Esophagus muscularis mucosa (tissue), 4 donors: Measurements from ENCODE around the gene PIK3R5. TPM values are rescaled to one million over a fixed set of nuclear protein-coding genes. Genes with fewer than 3 reads are reported as not detected.

Experiments used
- DNase-seq: peaks from one replicate; pipeline ENCODE4 v3.0.0-alpha.2; 2017; ENCODE audit errors: extremely low spot score
- H3K27ac ChIP-seq, 4 donors: fragments of 200-600 bp; sonication (generic); replicated peaks in 1 of 4; 1 replicate in 3 of 4; 2 replicates in 1 of 4; pipeline ENCODE4 v1.5.1; 2016 to 2019; ENCODE audit warnings: mild to moderate bottlenecking in 1 of 4
- H3K27me3 ChIP-seq, 4 donors: fragments of 200-600 bp; sonication (generic); one replicate each; pipeline versions ENCODE4 v1.5.1 to v1.6.0; 2016 to 2019
- H3K36me3 ChIP-seq, 4 donors: fragments of 200-600 bp; sonication (generic); one replicate each; pipeline ENCODE4 v1.5.1; 2016 to 2019
- H3K4me1 ChIP-seq, 4 donors: fragments of 200-600 bp; sonication (generic); one replicate each; pipeline ENCODE4 v1.5.1; 2016 to 2019
- H3K4me3 ChIP-seq, 4 donors: fragments of 200-600 bp; sonication (generic); 1 replicate in 2 of 4; 2 replicates in 2 of 4; pipeline ENCODE4 v1.5.1; 2016 to 2019; ENCODE audit warnings: mild to moderate bottlenecking in 4 of 4, moderate library complexity in 1 of 4
- H3K9me3 ChIP-seq, 4 donors: fragments of 200-600 bp; sonication (generic); 1 replicate in 3 of 4; 2 replicates in 1 of 4; pipeline ENCODE4 v1.5.1; 2016 to 2019
- EP300 ChIP-seq: sonication (generic); formaldehyde crosslinking; IDR thresholded peaks from one replicate; pipeline ENCODE4 v1.6.1; 2017; ENCODE audit warnings: antibody characterized with exemption
- POLR2A ChIP-seq: fragments of 450-650 bp; IDR thresholded peaks from one replicate; pipeline ENCODE4 v1.6.1; 2017; ENCODE audit warnings: antibody characterized with exemption, moderate library complexity, mild to moderate bottlenecking, low read depth
- POLR2AphosphoS5 ChIP-seq, 2 donors: sonication (generic); formaldehyde crosslinking; IDR thresholded peaks; one replicate each; pipeline ENCODE4 v1.6.1; 2017; ENCODE audit warnings: antibody characterized with exemption in 2 of 2
- WGBS: methylation state at CpG from one replicate; pipeline ENCODE4 v1.1.5; 2018; 5-methylcytosine and 5-hydroxymethylcytosine counted together
- intact Hi-C: fragments of 100-400 bp; cut with DNase I; formaldehyde crosslinking; loops from one replicate; pipeline ENCODE4 v1.15.1; 2023
- total RNA-seq, 4 donors: library from RNA; depleted of rRNA; stranded (reverse); fragments of >200 nt; gene quantifications; one replicate each; pipeline versions ENCODE4 v1.1.0 to v1.2.1, GENCODE V29; 2016
- TF ChIP-seq, protein P1 (sequence below), 3 experiments: fragments of 200-600 bp in 2 of 3; fragments of 450-650 bp in 1 of 3; sonication (generic) in 2 of 3; IDR thresholded peaks; one replicate each; pipeline ENCODE4 v1.5.1; 2017 to 2019; ENCODE audit warnings: antibody characterized with exemption in 3 of 3, mild to moderate bottlenecking in 2 of 3, moderate library complexity in 1 of 3

The PIK3R5 gene
- total RNA-seq, 4 donors from 2014 or later = 7.0 to 16.2 (median 9.6) TPM

DNA sequence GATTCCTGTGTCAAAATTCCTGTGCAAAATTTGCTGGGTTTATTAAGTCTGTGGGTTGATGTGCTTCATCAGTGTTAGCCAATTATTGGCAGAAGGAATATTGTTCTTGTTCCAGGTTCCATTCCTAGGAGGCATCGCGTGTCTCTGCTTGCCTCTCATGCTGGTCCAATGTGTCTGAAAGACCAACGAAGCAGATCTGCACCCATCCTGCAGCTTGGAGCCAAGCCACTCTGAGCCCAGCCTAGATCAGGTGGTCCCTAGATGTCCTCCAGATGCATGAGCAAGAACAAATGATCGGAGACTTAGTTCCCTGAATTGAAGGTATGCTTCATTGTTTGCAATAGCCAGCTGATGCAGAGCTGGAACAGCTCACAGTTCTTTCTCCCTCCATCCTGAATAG lies 87.5 kb downstream of the PIK3R5 start:
- H3K36me3 ChIP-seq = no peaks in the 10 kb centered on the region
- peaks cover 0 to 6% (median 2%) of the 10 kb centered on the region in 4 donors for H3K4me1 ChIP-seq
- intact Hi-C loops = no loop called here
- TF ChIP-seq POLR2AphosphoS5 (IDR thresholded peaks at IDR 0.05) (no peak), EP300 (no peak), POLR2A (no peak)
- TF ChIP-seq, protein P1, sequence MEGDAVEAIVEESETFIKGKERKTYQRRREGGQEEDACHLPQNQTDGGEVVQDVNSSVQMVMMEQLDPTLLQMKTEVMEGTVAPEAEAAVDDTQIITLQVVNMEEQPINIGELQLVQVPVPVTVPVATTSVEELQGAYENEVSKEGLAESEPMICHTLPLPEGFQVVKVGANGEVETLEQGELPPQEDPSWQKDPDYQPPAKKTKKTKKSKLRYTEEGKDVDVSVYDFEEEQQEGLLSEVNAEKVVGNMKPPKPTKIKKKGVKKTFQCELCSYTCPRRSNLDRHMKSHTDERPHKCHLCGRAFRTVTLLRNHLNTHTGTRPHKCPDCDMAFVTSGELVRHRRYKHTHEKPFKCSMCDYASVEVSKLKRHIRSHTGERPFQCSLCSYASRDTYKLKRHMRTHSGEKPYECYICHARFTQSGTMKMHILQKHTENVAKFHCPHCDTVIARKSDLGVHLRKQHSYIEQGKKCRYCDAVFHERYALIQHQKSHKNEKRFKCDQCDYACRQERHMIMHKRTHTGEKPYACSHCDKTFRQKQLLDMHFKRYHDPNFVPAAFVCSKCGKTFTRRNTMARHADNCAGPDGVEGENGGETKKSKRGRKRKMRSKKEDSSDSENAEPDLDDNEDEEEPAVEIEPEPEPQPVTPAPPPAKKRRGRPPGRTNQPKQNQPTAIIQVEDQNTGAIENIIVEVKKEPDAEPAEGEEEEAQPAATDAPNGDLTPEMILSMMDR (IDR thresholded peaks at IDR 0.05) = no peak
- no peak overlapping the region for H3K27ac ChIP-seq
- H3K9me3 ChIP-seq = no peaks in the 10 kb centered on the region
- DNase-seq = no peak
- H3K4me3 ChIP-seq = no peak overlapping the region
- WGBS = 78% methylated on average over 4 of the region's 4 CpGs
- peaks cover 0 to 29% (median 0%) of the 10 kb centered on the region in 4 donors for H3K27me3 ChIP-seq

DNA sequence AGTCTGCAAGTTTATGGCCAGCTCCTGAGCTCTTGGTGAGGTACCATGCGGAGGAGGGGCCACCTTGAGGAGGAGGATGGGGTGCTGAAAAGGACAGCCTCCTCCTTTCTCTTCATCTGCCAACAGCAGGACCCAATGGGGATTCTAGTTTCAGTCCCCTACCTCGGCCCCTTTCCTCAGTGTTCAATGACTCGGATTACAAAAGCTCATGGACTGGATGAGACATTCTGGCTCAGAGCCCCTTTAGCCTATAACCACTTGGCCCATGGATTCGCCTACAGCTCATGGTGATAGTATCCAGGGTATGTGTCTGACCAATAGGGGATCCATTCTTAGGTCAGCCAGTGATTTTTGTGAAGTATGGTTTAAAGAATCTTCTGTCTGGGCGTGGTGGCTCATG lies 89.5 kb downstream of the PIK3R5 start:
- no peak overlapping the region for H3K4me3 ChIP-seq
- 74% methylated on average over 5 of the region's 5 CpGs for WGBS
- H3K9me3 ChIP-seq = no peaks in the 10 kb centered on the region
- intact Hi-C loops = no loop called here
- no peak overlapping the region for H3K27ac ChIP-seq
- no peak for DNase-seq
- H3K4me1 ChIP-seq = peaks cover 0 to 8% (median 2%) of the 10 kb centered on the region in 4 donors
- TF ChIP-seq POLR2A (no peak), POLR2AphosphoS5 (IDR thresholded peaks at IDR 0.05) (no peak), EP300 (no peak)
- TF ChIP-seq, protein P1 (IDR thresholded peaks at IDR 0.05) = no peak
- no peaks in the 10 kb centered on the region for H3K36me3 ChIP-seq
- peaks cover 0 to 33% (median 0%) of the 10 kb centered on the region in 4 donors for H3K27me3 ChIP-seq

DNA sequence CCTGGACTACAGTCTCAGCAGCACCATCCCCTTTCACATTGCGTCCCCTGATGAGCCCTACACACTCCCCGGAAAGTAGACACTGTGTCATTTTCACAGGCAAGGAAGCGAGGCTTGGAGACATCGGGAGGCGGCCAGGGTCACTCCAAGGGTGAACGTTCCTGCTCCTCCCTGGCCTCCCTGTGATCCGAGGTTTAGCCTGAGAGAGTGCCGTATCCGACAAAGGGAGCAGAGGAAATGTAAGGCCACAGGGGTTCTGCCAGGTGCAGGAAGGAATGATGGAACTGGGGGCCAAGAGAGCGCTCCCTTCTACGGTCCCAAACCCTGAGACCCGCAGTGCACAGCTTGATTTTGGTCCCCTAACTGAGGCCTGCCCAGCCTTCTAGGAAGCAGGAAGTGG lies 90.1 kb downstream of the PIK3R5 start:
- intact Hi-C loops = no loop called here
- peaks cover 0 to 33% (median 0%) of the 10 kb centered on the region in 4 donors for H3K27me3 ChIP-seq
- no peak overlapping the region for H3K4me3 ChIP-seq
- no peaks in the 10 kb centered on the region for H3K9me3 ChIP-seq
- WGBS = 81% methylated on average over 11 of the region's 12 CpGs
- TF ChIP-seq POLR2A = no peak
- TF ChIP-seq POLR2AphosphoS5 (IDR thresholded peaks at IDR 0.05) = no peak
- no peak for TF ChIP-seq EP300
- TF ChIP-seq, protein P1 (IDR thresholded peaks at IDR 0.05) = no peak
- no peak for DNase-seq
- peaks cover 0 to 8% (median 2%) of the 10 kb centered on the region in 4 donors for H3K4me1 ChIP-seq
- no peaks in the 10 kb centered on the region for H3K36me3 ChIP-seq
- H3K27ac ChIP-seq = no peak overlapping the region

DNA sequence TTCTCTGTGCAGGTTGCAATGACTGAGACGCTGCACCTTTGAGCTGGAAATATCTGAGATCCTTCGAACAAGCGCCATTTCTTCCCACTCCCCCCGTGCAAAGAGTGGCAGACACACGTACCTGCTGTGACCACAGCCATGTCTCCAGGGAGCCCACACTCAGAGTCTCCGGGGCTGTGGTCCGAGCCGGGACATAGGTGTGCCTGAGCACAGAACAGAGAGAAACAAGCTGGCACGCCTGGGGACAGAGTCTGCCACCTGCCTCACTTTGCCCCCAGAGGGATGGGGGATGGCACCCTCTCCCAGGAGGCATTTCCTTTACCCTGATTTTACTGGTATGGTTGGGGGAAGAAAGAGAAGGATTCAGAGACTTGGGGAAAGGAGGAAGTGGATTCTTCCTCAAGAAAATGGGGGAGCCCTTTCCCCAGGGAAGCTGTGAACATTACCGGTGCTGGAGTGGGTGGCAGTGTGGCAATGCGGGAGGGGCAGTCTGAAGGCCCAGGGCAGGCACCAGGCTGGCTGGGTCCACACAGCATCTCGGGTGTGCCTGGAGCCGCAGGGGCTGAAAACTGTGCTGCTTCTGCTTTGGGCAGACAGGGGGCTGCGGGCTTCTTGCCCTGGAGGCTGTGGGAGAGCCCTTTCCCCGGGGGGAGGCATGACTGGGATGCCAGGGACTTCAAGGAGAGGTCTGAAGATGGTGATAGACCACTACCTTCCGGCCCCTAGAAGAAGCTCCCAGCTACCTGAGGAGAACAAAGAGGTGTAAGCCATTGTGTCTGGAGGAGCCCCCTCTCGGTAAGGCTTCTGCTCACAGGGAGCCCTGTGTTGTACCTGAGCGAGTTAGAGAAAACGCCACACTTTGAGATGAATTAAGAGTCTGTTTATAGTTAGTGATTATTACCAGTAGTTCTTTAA lies 91.4 kb downstream of the PIK3R5 start:
- TF ChIP-seq EP300 (no peak), POLR2A (no peak), POLR2AphosphoS5 (IDR thresholded peaks at IDR 0.05) (no peak)
- TF ChIP-seq, protein P1 (IDR thresholded peaks at IDR 0.05) = no peak
- 73% methylated on average over 18 of the region's 19 CpGs for WGBS
- Histone ChIP-seq H3K27ac (no peak overlapping the region), H3K4me1 (peaks cover 0 to 8% (median 2%) of the 10 kb centered on the region in 4 donors), H3K36me3 (no peaks in the 10 kb centered on the region), H3K4me3 (no peak overlapping the region), H3K9me3 (no peaks in the 10 kb centered on the region), H3K27me3 (peaks cover 0 to 33% (median 0%) of the 10 kb centered on the region in 4 donors)
- no peak for DNase-seq
- intact Hi-C loops = no loop called here
